Measurements from ENCODE around the gene NTN1. TPM values are rescaled to one million over a fixed set of nuclear protein-coding genes. Genes with fewer than 3 reads are reported as not detected.

Gene NTN1
- total RNA-seq, 1 experiment from 2014 or later, result 4.2 TPM

DNA sequence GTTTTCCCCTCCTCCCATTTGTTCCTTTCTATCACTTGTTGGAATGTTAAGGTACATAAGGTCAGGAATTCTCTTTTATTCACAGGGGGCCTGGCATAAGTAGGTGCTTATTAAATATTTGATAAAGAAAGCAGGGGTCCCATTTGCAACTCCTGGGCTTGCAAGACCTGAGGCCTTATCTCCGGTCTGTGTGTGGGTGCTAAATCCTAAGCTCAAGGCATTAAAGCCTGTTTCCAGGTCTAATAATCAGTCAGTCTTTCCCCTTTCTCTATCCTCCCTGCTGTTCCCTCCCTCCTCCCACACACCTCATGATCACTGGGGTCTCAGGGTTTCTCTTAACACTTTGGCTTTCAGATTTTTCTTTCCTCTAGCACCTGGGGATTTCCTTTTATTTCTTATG is 17.1 kb downstream of the NTN1 start:
- CTCF ChIA-PET, result no interaction called here
- Histone ChIP-seq H3K4me1 (ENCODE audit: control insufficient read depth in 1 of 2, insufficient read depth in 2 of 2, low read length in 2 of 2) (peaks cover 7 to 11% of the 10 kb centered on the region in 2 experiments; a peak in 3 of 4 replicates), H3K4me3 (replicated peaks in 1 of 2; ENCODE audit: low read depth in 1 of 2, low read length in 2 of 2) (no peak overlapping the region), H3K4me2 (ENCODE audit: low read length) (no peak overlapping the region), H3K9me3 (ENCODE audit: control insufficient read depth in 1 of 2, insufficient read depth in 1 of 2, low read depth in 1 of 2, low read length in 2 of 2) (no peaks in the 10 kb centered on the region), H2AFZ (ENCODE audit: low read depth, low read length, poor library complexity, severe bottlenecking) (no peak overlapping the region), H3K79me2 (ENCODE audit: insufficient read depth, low read length) (no peaks in the 10 kb centered on the region), H3K9me2 (ENCODE audit: insufficient read depth) (no peaks in the 10 kb centered on the region), H3K27ac (ENCODE audit: low read depth, low read length) (no peak overlapping the region), H3K36me3 (ENCODE audit: control insufficient read depth in 1 of 2, insufficient read depth in 2 of 2, low read length in 2 of 2) (no peaks in the 10 kb centered on the region), H3K27me3 (ENCODE audit: insufficient read depth, low read length) (no peaks in the 10 kb centered on the region), H4K20me1 (ENCODE audit: insufficient read depth) (no peaks in the 10 kb centered on the region), H3K9ac (ENCODE audit: low read length) (no peak overlapping the region)
- POLR2A ChIA-PET, result no interaction called here
- intact Hi-C loops (cut with micrococcal nuclease), result no loop called here
- DNase-seq (ENCODE audit: low read depth, low spot score) (no peak), ATAC-seq (no peak)
- RAD21 ChIA-PET (ENCODE audit: low non-redundant PET in 1 of 2, low total read pairs in 2 of 2, uncharacterized antibody in 2 of 2, unreplicated experiment in 2 of 2), result no interaction called here
- TF ChIP-seq SP1 (IDR thresholded peaks at IDR 0.05; ENCODE audit: low read depth), result no peak
- TF ChIP-seq TCF7L2 (IDR thresholded peaks at IDR 0.05; ENCODE audit: borderline replicate concordance, extremely low read depth, insufficient read depth, insufficient read length), result no peak
- no peak for TF ChIP-seq ATF3 (IDR thresholded peaks at IDR 0.05)
- no peak for TF ChIP-seq EZH2phosphoT487 (IDR thresholded peaks at IDR 0.05; ENCODE audit: borderline replicate concordance)
- TF ChIP-seq, protein P1, sequence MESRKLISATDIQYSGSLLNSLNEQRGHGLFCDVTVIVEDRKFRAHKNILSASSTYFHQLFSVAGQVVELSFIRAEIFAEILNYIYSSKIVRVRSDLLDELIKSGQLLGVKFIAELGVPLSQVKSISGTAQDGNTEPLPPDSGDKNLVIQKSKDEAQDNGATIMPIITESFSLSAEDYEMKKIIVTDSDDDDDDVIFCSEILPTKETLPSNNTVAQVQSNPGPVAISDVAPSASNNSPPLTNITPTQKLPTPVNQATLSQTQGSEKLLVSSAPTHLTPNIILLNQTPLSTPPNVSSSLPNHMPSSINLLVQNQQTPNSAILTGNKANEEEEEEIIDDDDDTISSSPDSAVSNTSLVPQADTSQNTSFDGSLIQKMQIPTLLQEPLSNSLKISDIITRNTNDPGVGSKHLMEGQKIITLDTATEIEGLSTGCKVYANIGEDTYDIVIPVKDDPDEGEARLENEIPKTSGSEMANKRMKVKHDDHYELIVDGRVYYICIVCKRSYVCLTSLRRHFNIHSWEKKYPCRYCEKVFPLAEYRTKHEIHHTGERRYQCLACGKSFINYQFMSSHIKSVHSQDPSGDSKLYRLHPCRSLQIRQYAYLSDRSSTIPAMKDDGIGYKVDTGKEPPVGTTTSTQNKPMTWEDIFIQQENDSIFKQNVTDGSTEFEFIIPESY (IDR thresholded peaks at IDR 0.05; ENCODE audit: extremely low read depth, insufficient replicate concordance, low read length), result no peak
- no peak for TF ChIP-seq RAD21 (IDR thresholded peaks at IDR 0.05; ENCODE audit: low read depth)
- no peak for TF ChIP-seq CTCF (IDR thresholded peaks at IDR 0.05 in 2 of 3, conservative IDR thresholded peaks at IDR 0.05 in 1 of 3; ENCODE audit: borderline replicate concordance in 1 of 3, insufficient read depth in 1 of 3, low read depth in 2 of 3, low read length in 2 of 3)
- no peak for TF ChIP-seq EZH2 (IDR thresholded peaks at IDR 0.05)
- no peak for TF ChIP-seq POLR2AphosphoS5 (IDR thresholded peaks at IDR 0.05; ENCODE audit: low read depth, low read length)
- TF ChIP-seq SRF (IDR thresholded peaks at IDR 0.05; ENCODE audit: low read depth), result no peak
- TF ChIP-seq ZFX (IDR thresholded peaks at IDR 0.05), result no peak
- no peak for TF ChIP-seq CEBPB (IDR thresholded peaks at IDR 0.05; ENCODE audit: low read depth)
- no peak for TF ChIP-seq SIN3A (IDR thresholded peaks at IDR 0.05; ENCODE audit: low read depth)
- no peak for TF ChIP-seq EGR1 (IDR thresholded peaks at IDR 0.05; ENCODE audit: low read depth)
- no peak for TF ChIP-seq FOSL1 (IDR thresholded peaks at IDR 0.05; ENCODE audit: low read depth)
- no peak for TF ChIP-seq ELF1 (IDR thresholded peaks at IDR 0.05; ENCODE audit: borderline replicate concordance, low read depth)
- TF ChIP-seq CBX3 (IDR thresholded peaks at IDR 0.05; ENCODE audit: low read depth), result no peak
- no TSS peak for BruUV-seq (replicated peaks)

Measured in HCT116 (cell line).